Suprapubic skin (tissue), 4 donors: ENCODE results near the gene SMARCA2.

Experiments used
- EP300 ChIP-seq: sonication (generic); formaldehyde crosslinking; IDR thresholded peaks from one replicate; pipeline ENCODE4 v1.6.1; 2017; ENCODE audit warnings: antibody characterized with exemption
- POLR2A ChIP-seq, 2 donors: fragments of 450-650 bp; IDR thresholded peaks; one replicate each; pipeline ENCODE4 v1.6.1; 2017; ENCODE audit warnings: antibody characterized with exemption in 2 of 2, mild to moderate bottlenecking in 2 of 2, moderate library complexity in 2 of 2
- POLR2AphosphoS5 ChIP-seq, 3 donors: sonication (generic); formaldehyde crosslinking; IDR thresholded peaks; one replicate each; pipeline ENCODE4 v1.6.1; 2017; ENCODE audit warnings: antibody characterized with exemption in 3 of 3
- TF ChIP-seq, protein P1 (sequence below), 2 donors: fragments of 200-600 bp in 1 of 2; fragments of 450-650 bp in 1 of 2; sonication (generic) in 1 of 2; IDR thresholded peaks; one replicate each; pipeline ENCODE4 v1.5.1; 2016 to 2019; ENCODE audit warnings: antibody characterized with exemption in 2 of 2, mild to moderate bottlenecking in 1 of 2, moderate library complexity in 1 of 2

DNA sequence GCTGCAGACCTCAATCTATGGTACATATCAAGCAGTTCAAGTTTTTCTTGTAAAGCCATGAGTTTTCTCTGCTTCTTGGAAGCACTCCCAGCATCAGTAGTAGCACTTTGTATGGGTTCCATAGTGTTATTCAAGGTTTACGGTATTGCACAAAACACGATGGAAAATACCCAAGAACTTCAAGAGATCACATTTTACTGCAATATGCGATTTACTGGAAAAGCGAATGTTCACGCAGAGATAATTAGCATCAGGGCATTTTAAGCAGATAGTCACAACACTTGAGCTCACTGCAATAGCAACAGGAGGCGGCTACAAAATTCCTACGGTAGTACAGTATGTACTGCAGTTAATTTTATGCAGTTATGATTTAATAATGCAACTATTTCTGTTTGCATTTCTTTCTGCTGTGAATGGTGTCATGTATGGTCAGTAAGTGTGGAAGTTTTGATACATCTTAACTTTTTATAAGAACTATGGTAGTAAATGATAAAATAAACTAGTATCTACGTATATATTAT lies 200.8 kb downstream of the SMARCA2 start:
- TF ChIP-seq, protein P1, sequence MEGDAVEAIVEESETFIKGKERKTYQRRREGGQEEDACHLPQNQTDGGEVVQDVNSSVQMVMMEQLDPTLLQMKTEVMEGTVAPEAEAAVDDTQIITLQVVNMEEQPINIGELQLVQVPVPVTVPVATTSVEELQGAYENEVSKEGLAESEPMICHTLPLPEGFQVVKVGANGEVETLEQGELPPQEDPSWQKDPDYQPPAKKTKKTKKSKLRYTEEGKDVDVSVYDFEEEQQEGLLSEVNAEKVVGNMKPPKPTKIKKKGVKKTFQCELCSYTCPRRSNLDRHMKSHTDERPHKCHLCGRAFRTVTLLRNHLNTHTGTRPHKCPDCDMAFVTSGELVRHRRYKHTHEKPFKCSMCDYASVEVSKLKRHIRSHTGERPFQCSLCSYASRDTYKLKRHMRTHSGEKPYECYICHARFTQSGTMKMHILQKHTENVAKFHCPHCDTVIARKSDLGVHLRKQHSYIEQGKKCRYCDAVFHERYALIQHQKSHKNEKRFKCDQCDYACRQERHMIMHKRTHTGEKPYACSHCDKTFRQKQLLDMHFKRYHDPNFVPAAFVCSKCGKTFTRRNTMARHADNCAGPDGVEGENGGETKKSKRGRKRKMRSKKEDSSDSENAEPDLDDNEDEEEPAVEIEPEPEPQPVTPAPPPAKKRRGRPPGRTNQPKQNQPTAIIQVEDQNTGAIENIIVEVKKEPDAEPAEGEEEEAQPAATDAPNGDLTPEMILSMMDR (IDR thresholded peaks at IDR 0.05) = no peak
- TF ChIP-seq EP300 (no peak), POLR2AphosphoS5 (IDR thresholded peaks at IDR 0.05) (no peak), POLR2A (IDR thresholded peaks at IDR 0.05) (no peak)
